Ovary (tissue), 9 donors: ENCODE data around the gene KDM2B. TPM values are rescaled to one million over a fixed set of nuclear protein-coding genes. Genes with fewer than 3 reads are reported as not detected.

Source experiments
- DNase-seq, 5 donors: peaks; one replicate each; pipeline ENCODE4 v3.0.0-alpha.2; 2019 to 2020
- H3K27ac ChIP-seq, 2 donors: fragments of 200-600 bp; one replicate each; pipeline versions ENCODE4 v1.5.1 to v1.8.0; 2019 to 2022
- H3K27me3 ChIP-seq: fragments of 200-600 bp; one replicate; pipeline ENCODE4 v1.8.0; 2022
- H3K36me3 ChIP-seq: fragments of 200-600 bp; sonication (generic); one replicate; pipeline ENCODE4 v1.5.1; 2019
- H3K4me1 ChIP-seq: one replicate; pipeline ENCODE4 v1.8.1; 2013; ENCODE audit warnings: mild to moderate bottlenecking, moderate library complexity; ENCODE audit not compliant: insufficient read depth
- H3K4me3 ChIP-seq: fragments of 200-600 bp; sonication (generic); one replicate; pipeline ENCODE4 v1.5.1; 2017
- H3K9me3 ChIP-seq, 2 donors: fragments of 200-600 bp in 1 of 2; sonication (generic) in 1 of 2; one replicate each; pipeline versions ENCODE4 v1.5.1 to v1.8.1; 2013 to 2019; ENCODE audit warnings: mild to moderate bottlenecking in 1 of 2, moderate library complexity in 1 of 2
- EP300 ChIP-seq: sonication (generic); formaldehyde crosslinking; IDR thresholded peaks from one replicate; pipeline ENCODE4 v1.6.1; 2017; ENCODE audit warnings: antibody characterized with exemption
- POLR2A ChIP-seq: fragments of 450-650 bp; IDR thresholded peaks from one replicate; pipeline ENCODE4 v1.6.1; 2017; ENCODE audit warnings: antibody characterized with exemption, mild to moderate bottlenecking, moderate library complexity
- WGBS, 3 donors: extraction: QIAGEN DNeasy Blood & Tissue Kit in 1 of 3; methylation state at CpG; one replicate each; pipeline versions ENCODE4 v1.1.5 to v1.1.7; 2013 to 2017; 5-methylcytosine and 5-hydroxymethylcytosine counted together
- intact Hi-C, 4 donors: fragments of 100-400 bp; cut with DNase I; formaldehyde crosslinking; loops; one replicate each; pipeline versions ENCODE4 v1.11.0 to v1.15.1; 2022 to 2023
- polyA plus RNA-seq, 2 donors: library from polyadenylated mRNA; stranded (reverse); fragments of 200-250 nt in 1 of 2; fragments of 350-450 nt in 1 of 2; fragmentation: Illumina TruSeq in 1 of 2; extraction: RNeasy Lipid Tissue Mini Kit (QIAGEN cat#74804) in 1 of 2; gene quantifications; one replicate each; pipeline ENCODE4 v1.2.3, GENCODE V29; 2013 to 2014
- total RNA-seq, 7 donors: library from RNA; depleted of rRNA in 2 of 7; stranded (reverse); fragments of >200 nt in 2 of 7; fragmentation: NEBNext Ultra II Directional in 3 of 7; extraction: Animal tissue kit (Norgen Biotek cat#: 25700) in 3 of 7; gene quantifications; one replicate each; pipeline versions ENCODE4 v1.1.0 to v1.2.4, GENCODE V29; 2016 to 2023
- TF ChIP-seq, protein P1 (sequence below), 3 donors: fragments of 450-650 bp in 2 of 3; fragments of 200-600 bp in 1 of 3; IDR thresholded peaks; one replicate each; pipeline versions ENCODE4 v1.5.1 to v1.8.0; 2016 to 2022; ENCODE audit warnings: antibody characterized with exemption in 3 of 3, mild to moderate bottlenecking in 1 of 3
- donor health status: DM: no; HTN: no; CAD: no; lungs with moderate emphysema.
- donor health status: DM: no; HTN: no; CAD: no.
- donor health status: Bipolar disorder and iron deficiency.
- donor health status: DM: yes; HTN: yes; CAD: no.
- donor health status: DM: no; HTN: no; CAD: no.
- donor health status: DM: yes; HTN: yes; CAD: no.

The KDM2B gene
- total and polyA plus RNA-seq, 9 donors = 13.2 to 33.6 (median 23.4) TPM

- no peak for DNase-seq
- Histone ChIP-seq H3K9me3 (no peaks in the 10 kb centered on the region), H3K27ac (no peak overlapping the region), H3K36me3 (no peaks in the 10 kb centered on the region), H3K27me3 (no peaks in the 10 kb centered on the region), H3K4me1 (peaks cover 6% of the 10 kb centered on the region), H3K4me3 (no peak overlapping the region)
- 50 to 62% (median 51%) methylated on average over 5 of the region's 5 CpGs for WGBS, 3 donors
- no peak for TF ChIP-seq POLR2A
- no peak for TF ChIP-seq EP300
- TF ChIP-seq, protein P1, sequence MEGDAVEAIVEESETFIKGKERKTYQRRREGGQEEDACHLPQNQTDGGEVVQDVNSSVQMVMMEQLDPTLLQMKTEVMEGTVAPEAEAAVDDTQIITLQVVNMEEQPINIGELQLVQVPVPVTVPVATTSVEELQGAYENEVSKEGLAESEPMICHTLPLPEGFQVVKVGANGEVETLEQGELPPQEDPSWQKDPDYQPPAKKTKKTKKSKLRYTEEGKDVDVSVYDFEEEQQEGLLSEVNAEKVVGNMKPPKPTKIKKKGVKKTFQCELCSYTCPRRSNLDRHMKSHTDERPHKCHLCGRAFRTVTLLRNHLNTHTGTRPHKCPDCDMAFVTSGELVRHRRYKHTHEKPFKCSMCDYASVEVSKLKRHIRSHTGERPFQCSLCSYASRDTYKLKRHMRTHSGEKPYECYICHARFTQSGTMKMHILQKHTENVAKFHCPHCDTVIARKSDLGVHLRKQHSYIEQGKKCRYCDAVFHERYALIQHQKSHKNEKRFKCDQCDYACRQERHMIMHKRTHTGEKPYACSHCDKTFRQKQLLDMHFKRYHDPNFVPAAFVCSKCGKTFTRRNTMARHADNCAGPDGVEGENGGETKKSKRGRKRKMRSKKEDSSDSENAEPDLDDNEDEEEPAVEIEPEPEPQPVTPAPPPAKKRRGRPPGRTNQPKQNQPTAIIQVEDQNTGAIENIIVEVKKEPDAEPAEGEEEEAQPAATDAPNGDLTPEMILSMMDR (IDR thresholded peaks at IDR 0.05) = no peak
- intact Hi-C loops = loop anchor here in 2 of 4 donors (2.0 to 10.0 kb wide), 2 partner anchors 40 to 86 kb away; partner anchors contain the start of gene ORAI1 (in 1 of the 2)
These were observed 42.1 kb downstream of the KDM2B start for GRCh38 chr12:121538699-121539061.

DNA sequence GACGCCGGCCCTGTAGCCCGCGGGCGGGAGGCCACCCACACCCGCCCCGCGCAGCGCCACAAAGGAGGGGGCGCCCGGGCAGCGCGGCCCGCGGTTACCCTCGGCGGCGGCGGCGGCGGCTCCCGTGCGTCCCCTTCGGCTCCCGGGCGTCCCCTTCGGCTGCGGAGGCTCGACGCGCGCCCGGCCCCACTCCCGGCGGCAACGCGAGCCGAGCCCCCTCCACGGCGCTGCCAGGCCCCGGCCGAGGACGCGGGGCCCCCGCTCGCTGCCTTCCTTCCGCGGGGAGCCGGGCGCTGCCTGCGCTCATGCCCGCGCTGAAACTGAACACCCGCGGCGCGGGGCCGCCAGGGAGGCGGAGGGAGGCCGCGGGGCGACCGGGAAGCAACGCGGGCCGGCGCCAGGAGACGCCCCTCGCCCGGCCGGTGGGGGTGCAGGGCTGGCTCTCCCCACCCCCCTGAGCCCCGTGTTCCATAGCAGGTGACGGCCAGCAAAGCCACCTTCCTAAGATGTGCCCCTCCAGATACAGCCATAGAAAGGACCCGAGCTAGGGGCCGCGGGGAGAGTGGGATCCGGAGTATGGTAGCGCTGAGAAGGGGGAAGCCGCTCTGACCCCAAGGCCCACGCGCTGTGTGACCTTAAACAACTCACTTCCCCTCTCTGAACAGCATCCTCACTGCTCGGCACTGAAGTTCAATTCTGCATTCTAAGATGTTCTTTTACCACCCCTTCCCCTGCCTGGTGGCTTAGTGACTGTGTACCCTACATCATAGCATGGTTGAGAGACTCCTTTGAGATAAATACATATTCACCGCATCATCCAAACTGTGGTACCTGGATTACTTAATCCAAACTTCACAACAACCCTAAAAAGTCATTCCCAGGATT, 42.8 kb downstream of the KDM2B start:
- no peaks in the 10 kb centered on the region for H3K9me3 ChIP-seq
- DNase-seq = peak in 3 of 5 donors; percentile 34 to 60 (median 50)
- H3K4me3 ChIP-seq = peak overlapping the region; percentile 54
- H3K27me3 ChIP-seq = no peaks in the 10 kb centered on the region
- peak overlapping the region; percentile 78 to 83 for H3K27ac ChIP-seq
- intact Hi-C loops = loop anchor here in 2 of 4 donors (2.0 to 10.0 kb wide), 2 partner anchors 41 to 87 kb away; partner anchors contain the start of gene ORAI1 (in 1 of the 2)
- no peaks in the 10 kb centered on the region for H3K36me3 ChIP-seq
- 3 to 14% (median 4%) methylated on average over 27 to 83 of the region's 83 CpGs for WGBS, 3 donors
- peaks cover 11% of the 10 kb centered on the region for H3K4me1 ChIP-seq
- TF ChIP-seq, protein P1 (IDR thresholded peaks at IDR 0.05) = peak in 1 of 3 donors; percentile 13
- TF ChIP-seq EP300 (no peak), POLR2A (no peak)

DNA sequence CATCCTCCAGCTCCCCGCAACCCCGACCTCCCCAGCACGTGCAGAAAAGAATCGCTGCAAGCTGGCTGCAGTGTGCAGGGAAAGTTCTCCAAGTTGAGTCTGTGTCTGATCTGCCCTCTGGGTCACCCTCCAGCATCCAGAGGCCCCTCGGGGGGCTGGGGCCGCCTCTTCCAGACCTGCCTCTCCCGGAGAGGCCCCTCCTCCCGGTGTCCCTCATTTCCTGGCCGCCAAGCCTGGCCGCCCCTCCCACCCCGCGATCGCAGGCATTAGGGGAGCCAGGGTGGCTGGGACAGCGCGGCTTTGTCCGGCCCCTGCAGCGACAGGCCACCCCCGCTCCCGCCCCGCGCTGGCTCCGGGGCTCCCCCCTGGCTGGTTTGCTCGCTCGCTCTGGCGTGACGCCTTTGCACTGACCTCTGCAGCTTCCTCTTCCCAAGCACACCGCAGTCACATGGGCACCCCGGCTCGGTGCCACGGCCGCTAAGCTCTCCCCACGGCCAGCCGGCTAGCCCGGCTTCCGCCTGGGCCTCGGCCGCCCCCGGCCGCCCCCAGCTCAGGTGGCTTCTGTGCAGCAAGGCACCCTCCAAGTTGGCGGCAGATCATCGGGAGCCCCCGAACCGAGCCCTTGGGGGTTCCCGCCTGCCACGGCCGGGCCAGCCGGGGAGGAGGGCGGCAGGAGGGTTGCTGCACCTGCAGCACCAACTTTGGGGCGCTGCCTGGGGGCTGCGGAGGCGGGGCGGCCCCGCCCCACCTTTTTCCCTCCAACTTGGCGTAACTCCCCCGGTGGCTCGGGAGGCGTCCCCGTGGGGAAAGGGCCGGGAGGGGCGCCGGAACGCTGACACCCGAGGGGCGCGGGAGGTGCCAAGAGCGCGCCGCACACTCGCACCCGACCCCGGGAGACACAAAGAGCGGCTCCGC, 43.7 kb downstream of the KDM2B start:
- H3K27me3 ChIP-seq = no peaks in the 10 kb centered on the region
- H3K4me1 ChIP-seq = peaks cover 20% of the 10 kb centered on the region
- H3K36me3 ChIP-seq = no peaks in the 10 kb centered on the region
- H3K4me3 ChIP-seq = peak overlapping the region; percentile 54
- DNase-seq = peak; percentile 82 to 91 (median 89)
- intact Hi-C loops = loop anchor here in 1 of 4 donors (10.0 kb wide), 1 partner anchor 88 kb away; the partner anchor contains the start of gene ORAI1
- TF ChIP-seq POLR2A = peak; percentile 52
- no peak for TF ChIP-seq EP300
- H3K27ac ChIP-seq = peak overlapping the region; percentile 78 to 83
- 0 to 1% (median 1%) methylated on average over 29 to 73 of the region's 73 CpGs for WGBS, 3 donors
- H3K9me3 ChIP-seq = no peaks in the 10 kb centered on the region

GRCh38 chr12:121536054-121536898, 44.5 kb downstream of the KDM2B start:
- TF ChIP-seq EP300 (no peak), POLR2A (peak; percentile 58)
- H3K4me3 ChIP-seq = peak overlapping the region; percentile 54
- intact Hi-C loops = loop anchor here in 1 of 4 donors (10.0 kb wide), 1 partner anchor 89 kb away; the partner anchor contains the start of gene ORAI1
- 1 to 7% (median 2%) methylated on average over 32 to 36 of the region's 36 CpGs for WGBS, 3 donors
- DNase-seq = peak; percentile 85 to 92 (median 88)
- H3K9me3 ChIP-seq = no peaks in the 10 kb centered on the region
- H3K4me1 ChIP-seq = peaks cover 21% of the 10 kb centered on the region
- no peaks in the 10 kb centered on the region for H3K36me3 ChIP-seq
- H3K27me3 ChIP-seq = no peaks in the 10 kb centered on the region
- peak overlapping the region; percentile 78 to 83 for H3K27ac ChIP-seq
